ENCODE results near the gene ULK2. TPM values are rescaled to one million over a fixed set of nuclear protein-coding genes. Genes with fewer than 3 reads are reported as not detected.
A peak's percentile ranks its signal among the peaks of the same experiment; 100 is the strongest.

Gene ULK2
- total and polyA plus RNA-seq, 2 of the 13 experiments (the other 11 are each of a cell fraction or from before 2014, with no cell fraction given), result 0.01 TPM; not detected in 1

DNA sequence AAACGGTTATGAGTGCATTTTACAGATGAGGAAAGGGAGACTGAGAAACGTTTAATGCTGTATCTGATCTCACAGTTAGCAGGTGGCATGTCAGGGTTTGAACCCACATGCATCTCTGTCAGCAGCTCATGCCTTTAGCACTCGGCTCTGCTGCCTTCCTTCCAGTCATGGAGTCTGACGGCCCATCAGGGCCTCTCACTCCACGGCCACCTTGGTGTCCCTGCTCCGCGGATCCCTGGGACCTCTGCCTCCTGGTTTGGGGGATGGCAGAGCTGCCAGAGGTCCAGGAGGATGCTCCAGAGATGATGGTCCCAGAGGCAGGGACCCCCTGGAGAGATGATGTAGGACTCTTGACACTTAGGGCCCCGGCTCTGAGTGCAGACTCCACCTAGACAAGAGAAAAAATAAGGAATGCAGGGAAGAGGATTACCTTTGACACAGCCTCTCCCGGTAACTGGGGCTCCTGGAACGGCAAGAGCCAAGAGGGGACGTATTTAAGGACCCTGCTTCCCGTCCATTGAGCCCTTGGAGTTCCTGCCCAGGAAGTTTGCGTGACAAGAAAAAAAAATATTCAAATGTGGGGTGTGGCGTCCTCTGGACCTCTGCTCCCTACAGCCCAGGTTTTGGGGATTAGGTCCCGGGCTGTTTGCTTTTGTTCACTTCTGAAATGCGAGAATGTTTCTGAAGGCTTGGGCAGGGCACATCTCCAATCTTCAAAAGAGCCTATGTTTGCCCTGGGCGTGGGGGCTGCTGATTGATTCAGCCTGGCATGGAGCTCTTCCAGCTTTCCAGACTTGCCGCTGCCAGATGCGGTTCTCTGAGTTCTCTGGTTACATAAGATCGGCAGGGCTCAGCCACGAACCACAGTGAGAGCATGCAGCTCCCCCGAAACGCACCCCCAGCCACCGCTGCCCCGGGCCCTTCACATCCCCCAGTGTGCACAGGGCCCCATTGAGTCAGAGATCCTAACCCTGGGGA, 119.6 kb downstream of the ULK2 start, which contains the start of gene ALDH3A1 (continued):
- TF ChIP-seq, protein P1, sequence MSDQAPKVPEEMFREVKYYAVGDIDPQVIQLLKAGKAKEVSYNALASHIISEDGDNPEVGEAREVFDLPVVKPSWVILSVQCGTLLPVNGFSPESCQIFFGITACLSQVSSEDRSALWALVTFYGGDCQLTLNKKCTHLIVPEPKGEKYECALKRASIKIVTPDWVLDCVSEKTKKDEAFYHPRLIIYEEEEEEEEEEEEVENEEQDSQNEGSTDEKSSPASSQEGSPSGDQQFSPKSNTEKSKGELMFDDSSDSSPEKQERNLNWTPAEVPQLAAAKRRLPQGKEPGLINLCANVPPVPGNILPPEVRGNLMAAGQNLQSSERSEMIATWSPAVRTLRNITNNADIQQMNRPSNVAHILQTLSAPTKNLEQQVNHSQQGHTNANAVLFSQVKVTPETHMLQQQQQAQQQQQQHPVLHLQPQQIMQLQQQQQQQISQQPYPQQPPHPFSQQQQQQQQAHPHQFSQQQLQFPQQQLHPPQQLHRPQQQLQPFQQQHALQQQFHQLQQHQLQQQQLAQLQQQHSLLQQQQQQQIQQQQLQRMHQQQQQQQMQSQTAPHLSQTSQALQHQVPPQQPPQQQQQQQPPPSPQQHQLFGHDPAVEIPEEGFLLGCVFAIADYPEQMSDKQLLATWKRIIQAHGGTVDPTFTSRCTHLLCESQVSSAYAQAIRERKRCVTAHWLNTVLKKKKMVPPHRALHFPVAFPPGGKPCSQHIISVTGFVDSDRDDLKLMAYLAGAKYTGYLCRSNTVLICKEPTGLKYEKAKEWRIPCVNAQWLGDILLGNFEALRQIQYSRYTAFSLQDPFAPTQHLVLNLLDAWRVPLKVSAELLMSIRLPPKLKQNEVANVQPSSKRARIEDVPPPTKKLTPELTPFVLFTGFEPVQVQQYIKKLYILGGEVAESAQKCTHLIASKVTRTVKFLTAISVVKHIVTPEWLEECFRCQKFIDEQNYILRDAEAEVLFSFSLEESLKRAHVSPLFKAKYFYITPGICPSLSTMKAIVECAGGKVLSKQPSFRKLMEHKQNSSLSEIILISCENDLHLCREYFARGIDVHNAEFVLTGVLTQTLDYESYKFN (CRISPR knock-in tag; conservative IDR thresholded peaks at IDR 0.05), result 0 out of 2 replicates have a peak, but pooled peaks have one; percentile 29
- TF ChIP-seq FOXO1 (CRISPR knock-in tag; IDR thresholded peaks at IDR 0.05) (no peak), ONECUT2 (CRISPR knock-in tag; IDR thresholded peaks at IDR 0.05) (0 out of 2 replicates have a peak, but pooled peaks have one; percentile 24), SP5 (CRISPR knock-in tag; IDR thresholded peaks at IDR 0.05; ENCODE audit: borderline replicate concordance, low read depth) (peak; percentile 90), HNF4A (CRISPR knock-in tag; IDR thresholded peaks at IDR 0.05) (peak; percentile 50; the same call in 1 of the 2 replicates), ZNF510 (CRISPR knock-in tag; IDR thresholded peaks at IDR 0.05; ENCODE audit: low read depth) (no peak), ZKSCAN1 (IDR thresholded peaks at IDR 0.05; ENCODE audit: low read length) (no peak), SRF (IDR thresholded peaks at IDR 0.05; ENCODE audit: low read depth, low read length) (no peak)
- TF ChIP-seq, protein P2, sequence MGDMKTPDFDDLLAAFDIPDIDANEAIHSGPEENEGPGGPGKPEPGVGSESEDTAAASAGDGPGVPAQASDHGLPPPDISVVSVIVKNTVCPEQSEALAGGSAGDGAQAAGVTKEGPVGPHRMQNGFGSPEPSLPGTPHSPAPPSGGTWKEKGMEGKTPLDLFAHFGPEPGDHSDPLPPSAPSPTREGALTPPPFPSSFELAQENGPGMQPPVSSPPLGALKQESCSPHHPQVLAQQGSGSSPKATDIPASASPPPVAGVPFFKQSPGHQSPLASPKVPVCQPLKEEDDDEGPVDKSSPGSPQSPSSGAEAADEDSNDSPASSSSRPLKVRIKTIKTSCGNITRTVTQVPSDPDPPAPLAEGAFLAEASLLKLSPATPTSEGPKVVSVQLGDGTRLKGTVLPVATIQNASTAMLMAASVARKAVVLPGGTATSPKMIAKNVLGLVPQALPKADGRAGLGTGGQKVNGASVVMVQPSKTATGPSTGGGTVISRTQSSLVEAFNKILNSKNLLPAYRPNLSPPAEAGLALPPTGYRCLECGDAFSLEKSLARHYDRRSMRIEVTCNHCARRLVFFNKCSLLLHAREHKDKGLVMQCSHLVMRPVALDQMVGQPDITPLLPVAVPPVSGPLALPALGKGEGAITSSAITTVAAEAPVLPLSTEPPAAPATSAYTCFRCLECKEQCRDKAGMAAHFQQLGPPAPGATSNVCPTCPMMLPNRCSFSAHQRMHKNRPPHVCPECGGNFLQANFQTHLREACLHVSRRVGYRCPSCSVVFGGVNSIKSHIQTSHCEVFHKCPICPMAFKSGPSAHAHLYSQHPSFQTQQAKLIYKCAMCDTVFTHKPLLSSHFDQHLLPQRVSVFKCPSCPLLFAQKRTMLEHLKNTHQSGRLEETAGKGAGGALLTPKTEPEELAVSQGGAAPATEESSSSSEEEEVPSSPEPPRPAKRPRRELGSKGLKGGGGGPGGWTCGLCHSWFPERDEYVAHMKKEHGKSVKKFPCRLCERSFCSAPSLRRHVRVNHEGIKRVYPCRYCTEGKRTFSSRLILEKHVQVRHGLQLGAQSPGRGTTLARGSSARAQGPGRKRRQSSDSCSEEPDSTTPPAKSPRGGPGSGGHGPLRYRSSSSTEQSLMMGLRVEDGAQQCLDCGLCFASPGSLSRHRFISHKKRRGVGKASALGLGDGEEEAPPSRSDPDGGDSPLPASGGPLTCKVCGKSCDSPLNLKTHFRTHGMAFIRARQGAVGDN (CRISPR knock-in tag; IDR thresholded peaks at IDR 0.05), result peak; percentile 42; the same call in 1 of the 2 replicates
- TF ChIP-seq, protein P3, sequence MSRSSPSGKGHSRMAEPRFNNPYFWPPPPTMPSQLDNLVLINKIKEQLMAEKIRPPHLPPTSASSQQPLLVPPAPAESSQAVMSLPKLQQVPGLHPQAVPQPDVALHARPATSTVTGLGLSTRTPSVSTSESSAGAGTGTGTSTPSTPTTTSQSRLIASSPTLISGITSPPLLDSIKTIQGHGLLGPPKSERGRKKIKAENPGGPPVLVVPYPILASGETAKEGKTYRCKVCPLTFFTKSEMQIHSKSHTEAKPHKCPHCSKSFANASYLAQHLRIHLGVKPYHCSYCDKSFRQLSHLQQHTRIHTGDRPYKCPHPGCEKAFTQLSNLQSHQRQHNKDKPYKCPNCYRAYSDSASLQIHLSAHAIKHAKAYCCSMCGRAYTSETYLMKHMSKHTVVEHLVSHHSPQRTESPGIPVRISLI (CRISPR knock-in tag; IDR thresholded peaks at IDR 0.05; ENCODE audit: borderline replicate concordance), result peak; percentile 83
- TF ChIP-seq, protein P4, sequence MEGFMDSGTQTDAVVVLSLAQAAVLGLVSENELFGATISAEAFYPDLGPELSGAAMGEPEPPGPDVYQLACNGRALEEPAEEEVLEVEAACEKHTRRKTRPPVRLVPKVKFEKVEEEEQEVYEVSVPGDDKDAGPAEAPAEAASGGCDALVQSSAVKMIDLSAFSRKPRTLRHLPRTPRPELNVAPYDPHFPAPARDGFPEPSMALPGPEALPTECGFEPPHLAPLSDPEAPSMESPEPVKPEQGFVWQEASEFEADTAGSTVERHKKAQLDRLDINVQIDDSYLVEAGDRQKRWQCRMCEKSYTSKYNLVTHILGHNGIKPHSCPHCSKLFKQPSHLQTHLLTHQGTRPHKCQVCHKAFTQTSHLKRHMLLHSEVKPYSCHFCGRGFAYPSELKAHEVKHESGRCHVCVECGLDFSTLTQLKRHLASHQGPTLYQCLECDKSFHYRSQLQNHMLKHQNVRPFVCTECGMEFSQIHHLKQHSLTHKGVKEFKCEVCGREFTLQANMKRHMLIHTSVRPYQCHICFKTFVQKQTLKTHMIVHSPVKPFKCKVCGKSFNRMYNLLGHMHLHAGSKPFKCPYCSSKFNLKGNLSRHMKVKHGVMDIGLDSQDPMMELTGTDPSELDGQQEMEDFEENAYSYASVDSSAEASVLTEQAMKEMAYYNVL (CRISPR knock-in tag; IDR thresholded peaks at IDR 0.05; ENCODE audit: borderline replicate concordance), result 0 out of 2 replicates have a peak, but pooled peaks have one; percentile 35
- TF ChIP-seq, protein P5, sequence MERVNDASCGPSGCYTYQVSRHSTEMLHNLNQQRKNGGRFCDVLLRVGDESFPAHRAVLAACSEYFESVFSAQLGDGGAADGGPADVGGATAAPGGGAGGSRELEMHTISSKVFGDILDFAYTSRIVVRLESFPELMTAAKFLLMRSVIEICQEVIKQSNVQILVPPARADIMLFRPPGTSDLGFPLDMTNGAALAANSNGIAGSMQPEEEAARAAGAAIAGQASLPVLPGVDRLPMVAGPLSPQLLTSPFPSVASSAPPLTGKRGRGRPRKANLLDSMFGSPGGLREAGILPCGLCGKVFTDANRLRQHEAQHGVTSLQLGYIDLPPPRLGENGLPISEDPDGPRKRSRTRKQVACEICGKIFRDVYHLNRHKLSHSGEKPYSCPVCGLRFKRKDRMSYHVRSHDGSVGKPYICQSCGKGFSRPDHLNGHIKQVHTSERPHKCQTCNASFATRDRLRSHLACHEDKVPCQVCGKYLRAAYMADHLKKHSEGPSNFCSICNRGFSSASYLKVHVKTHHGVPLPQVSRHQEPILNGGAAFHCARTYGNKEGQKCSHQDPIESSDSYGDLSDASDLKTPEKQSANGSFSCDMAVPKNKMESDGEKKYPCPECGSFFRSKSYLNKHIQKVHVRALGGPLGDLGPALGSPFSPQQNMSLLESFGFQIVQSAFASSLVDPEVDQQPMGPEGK (CRISPR knock-in tag; IDR thresholded peaks at IDR 0.05), result peak; percentile 49

Measured in HepG2 (cell line).